K562 (cell line): ENCODE measurements around the gene SCG5. TPM values are rescaled to one million over a fixed set of nuclear protein-coding genes. Genes with fewer than 3 reads are reported as not detected.

Experiments
- AFF1 ChIP-seq, 2 experiments: fragments of 450-650 bp; IDR thresholded peaks; 2 replicates each; pipeline ENCODE4 v1.6.1; 2018; ENCODE audit warnings: mild to moderate bottlenecking in 2 of 2, low read depth in 1 of 2; ENCODE audit not compliant: partially characterized antibody in 2 of 2
- BRF2 ChIP-seq: IDR thresholded peaks from 3 replicates; pipeline ENCODE4 v1.6.1; 2011; ENCODE audit warnings: borderline replicate concordance, mild to moderate bottlenecking; ENCODE audit not compliant: insufficient read length, insufficient read depth
- RBM15 ChIP-seq: fragments of 200-400 bp; formaldehyde crosslinking; IDR thresholded peaks from 2 replicates; pipeline ENCODE4 v1.6.1; 2018; ENCODE audit warnings: mild to moderate bottlenecking, low read length, moderate library complexity; ENCODE audit not compliant: insufficient read depth
- TCF3 ChIP-seq: sonication (generic); formaldehyde crosslinking; IDR thresholded peaks from 2 replicates; pipeline ENCODE4 v1.4.0; 2020; ENCODE audit warnings: mild to moderate bottlenecking, missing genetic modification reagents
- ZNF324 ChIP-seq: fragments of 250-450 bp; sonication (Bioruptor Pico); IDR thresholded peaks from 2 replicates; pipeline ENCODE4 v1.4.0; 2020; ENCODE audit warnings: mild to moderate bottlenecking
- polyA plus RNA-seq, 8 experiments: library from polyadenylated mRNA; depleted of rRNA in 4 of 8; stranded (reverse) in 5 of 8; unstranded in 3 of 8; fragments of >200 nt; fragmentation: Nextera tagmentation in 2 of 8; fragmentation: Illumina TruSeq in 1 of 8; extraction: Ambion mirVana in 2 of 8; extraction: Trizol in 1 of 8; gene quantifications; 2 replicates each; pipeline versions ENCODE4 v1.2.1 to v1.2.3, GENCODE V29; 2011 to 2014; ENCODE audit warnings: inconsistent platforms in 1 of 8, missing spikeins in 1 of 8
- total RNA-seq, 7 experiments: library from RNA; depleted of rRNA in 6 of 7; stranded (reverse); fragments of >200 nt in 6 of 7; fragmentation: Illumina TruSeq in 2 of 7; extraction: Trizol in 2 of 7; gene quantifications; 2 replicates each; pipeline versions ENCODE4 v1.2.1 to v1.2.3, GENCODE V29; 2011 to 2021; ENCODE audit warnings: low replicate concordance in 1 of 7
- TF ChIP-seq, protein P1 (sequence below): sonication (generic); formaldehyde crosslinking; IDR thresholded peaks from 2 replicates; pipeline ENCODE4 v1.8.1; 2023; ENCODE audit warnings: mild to moderate bottlenecking, missing genetic modification reagents
- TF ChIP-seq, protein P2 (sequence below): IDR thresholded peaks from 2 replicates; pipeline ENCODE4 v1.6.1; 2012; ENCODE audit warnings: low read depth, low read length, improper control_type of control experiment, borderline replicate concordance

Gene SCG5
- total and polyA plus RNA-seq, 9 of the 15 experiments (the other 6 are each of a cell fraction or from before 2014, with no cell fraction given) = 0.06 to 0.76 (median 0.28) TPM; not detected in 2

GRCh38 chr15:32657941-32658340 is 16.4 kb downstream of the SCG5 start (continued):
- TF ChIP-seq, protein P1, sequence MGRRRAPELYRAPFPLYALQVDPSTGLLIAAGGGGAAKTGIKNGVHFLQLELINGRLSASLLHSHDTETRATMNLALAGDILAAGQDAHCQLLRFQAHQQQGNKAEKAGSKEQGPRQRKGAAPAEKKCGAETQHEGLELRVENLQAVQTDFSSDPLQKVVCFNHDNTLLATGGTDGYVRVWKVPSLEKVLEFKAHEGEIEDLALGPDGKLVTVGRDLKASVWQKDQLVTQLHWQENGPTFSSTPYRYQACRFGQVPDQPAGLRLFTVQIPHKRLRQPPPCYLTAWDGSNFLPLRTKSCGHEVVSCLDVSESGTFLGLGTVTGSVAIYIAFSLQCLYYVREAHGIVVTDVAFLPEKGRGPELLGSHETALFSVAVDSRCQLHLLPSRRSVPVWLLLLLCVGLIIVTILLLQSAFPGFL (CRISPR knock-in tag) = no peak
- TF ChIP-seq, protein P2, sequence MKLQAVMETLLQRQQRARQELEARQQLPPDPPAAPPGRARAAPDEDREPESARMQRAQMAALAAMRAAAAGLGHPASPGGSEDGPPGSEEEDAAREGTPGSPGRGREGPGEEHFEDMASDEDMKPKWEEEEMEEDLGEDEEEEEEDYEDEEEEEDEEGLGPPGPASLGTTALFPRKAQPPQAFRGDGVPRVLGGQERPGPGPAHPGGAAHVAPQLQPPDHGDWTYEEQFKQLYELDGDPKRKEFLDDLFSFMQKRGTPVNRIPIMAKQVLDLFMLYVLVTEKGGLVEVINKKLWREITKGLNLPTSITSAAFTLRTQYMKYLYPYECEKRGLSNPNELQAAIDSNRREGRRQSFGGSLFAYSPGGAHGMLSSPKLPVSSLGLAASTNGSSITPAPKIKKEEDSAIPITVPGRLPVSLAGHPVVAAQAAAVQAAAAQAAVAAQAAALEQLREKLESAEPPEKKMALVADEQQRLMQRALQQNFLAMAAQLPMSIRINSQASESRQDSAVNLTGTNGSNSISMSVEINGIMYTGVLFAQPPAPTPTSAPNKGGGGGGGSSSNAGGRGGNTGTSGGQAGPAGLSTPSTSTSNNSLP = no peak
- TF ChIP-seq RBM15 (no peak), BRF2 (no peak), ZNF324 (no peak), TCF3 (CRISPR knock-in tag) (peak; percentile 78), AFF1 (IDR thresholded peaks at IDR 0.05; ENCODE audit: low read depth in 1 of 2, partially characterized antibody in 2 of 2) (no peak)
